GM23338 (cell line): ENCODE data around the gene NOSTRIN. TPM values are rescaled to one million over a fixed set of nuclear protein-coding genes. Genes with fewer than 3 reads are reported as not detected.

ENCODE experiments used
- ATAC-seq: fragments of 200-7000 bp; cut with Tn5 transposase; 3 replicates; pipeline ENCODE4 v1.9.1; 2020
- DNase-seq: peaks from one replicate; pipeline ENCODE4 v3.0.0-alpha.2; 2015; ENCODE audit warnings: low spot score
- H2AFZ ChIP-seq: fragments of 200-600 bp; sonication (generic); 2 replicates; pipeline ENCODE4 v1.8.0; 2016; ENCODE audit warnings: antibody characterized with exemption, mild to moderate bottlenecking, moderate library complexity
- H3F3A ChIP-seq: fragments of 200-600 bp; sonication (generic); replicated peaks from 2 replicates; pipeline ENCODE4 v1.8.0; 2017; ENCODE audit warnings: antibody characterized with exemption, mixed run types, low read depth
- H3K27ac ChIP-seq: fragments of 200-600 bp; sonication (generic); 2 replicates; pipeline ENCODE4 v1.6.1; 2016; ENCODE audit warnings: low read depth
- H3K27me3 ChIP-seq: fragments of 200-600 bp; sonication (generic); 2 replicates; pipeline ENCODE4 v1.8.0; 2016; ENCODE audit warnings: mild to moderate bottlenecking, mixed run types, moderate library complexity; ENCODE audit not compliant: insufficient read depth
- H3K36me3 ChIP-seq: fragments of 200-600 bp; sonication (generic); 2 replicates; pipeline ENCODE4 v1.8.0; 2016; ENCODE audit warnings: mild to moderate bottlenecking; ENCODE audit not compliant: insufficient read depth
- H3K4me1 ChIP-seq: fragments of 200-600 bp; sonication (generic); 2 replicates; pipeline ENCODE4 v1.8.0; 2016; ENCODE audit warnings: mild to moderate bottlenecking, moderate library complexity; ENCODE audit not compliant: insufficient read depth
- H3K4me2 ChIP-seq: fragments of 200-600 bp; sonication (generic); 2 replicates; pipeline ENCODE4 v1.7.1; 2017; ENCODE audit warnings: mixed run types
- H3K4me3 ChIP-seq: fragments of 200-600 bp; sonication (generic); 2 replicates; pipeline ENCODE4 v1.6.1; 2016; ENCODE audit warnings: mixed run types
- H3K79me2 ChIP-seq: fragments of 200-600 bp; sonication (generic); replicated peaks from 2 replicates; pipeline ENCODE4 v1.8.0; 2017; ENCODE audit warnings: mild to moderate bottlenecking; ENCODE audit not compliant: insufficient read depth
- H3K9me2 ChIP-seq: fragments of 200-600 bp; sonication (generic); 2 replicates; pipeline ENCODE4 v1.8.0; 2017; ENCODE audit not compliant: insufficient read depth
- H4K20me1 ChIP-seq: fragments of 200-600 bp; sonication (generic); replicated peaks from 2 replicates; pipeline ENCODE4 v1.8.0; 2017; ENCODE audit warnings: mild to moderate bottlenecking; ENCODE audit not compliant: insufficient read depth
- H3K27ac Mint-ChIP-seq: 2 replicates; pipeline ENCODE4 v1.8.0; 2020; ENCODE audit warnings: inconsistent platforms, mild to moderate bottlenecking, moderate library complexity, mixed read lengths
- H3K27me3 Mint-ChIP-seq: 3 replicates; pipeline ENCODE4 v1.8.0; 2022; ENCODE audit warnings: low read depth, mild to moderate bottlenecking, moderate library complexity, mixed read lengths, inconsistent platforms; ENCODE audit not compliant: insufficient read depth, poor library complexity
- H3K36me3 Mint-ChIP-seq: 3 replicates; pipeline ENCODE4 v1.8.0; 2021; ENCODE audit warnings: low read depth, mild to moderate bottlenecking, inconsistent platforms, moderate library complexity, mixed read lengths
- H3K4me1 Mint-ChIP-seq: 3 replicates; pipeline ENCODE4 v1.8.0; 2020; ENCODE audit warnings: mild to moderate bottlenecking, inconsistent platforms, mixed read lengths
- H3K4me3 Mint-ChIP-seq: 3 replicates; pipeline ENCODE4 v1.8.0; 2021; ENCODE audit warnings: moderate library complexity, mild to moderate bottlenecking, inconsistent platforms, mixed read lengths
- H3K9me3 Mint-ChIP-seq: 3 replicates; pipeline ENCODE4 v1.8.0; 2020; ENCODE audit warnings: moderate library complexity, mild to moderate bottlenecking, inconsistent platforms, mixed read lengths
- CREB1 ChIP-seq: fragments of 250-450 bp; sonication (Bioruptor Pico); IDR thresholded peaks from 2 replicates; pipeline ENCODE4 v1.5.0; 2020; ENCODE audit warnings: low read depth, mild to moderate bottlenecking, moderate library complexity
- EZH2 ChIP-seq: fragments of 200-600 bp; sonication (generic); IDR thresholded peaks from one replicate; pipeline ENCODE4 v1.8.0; 2017; ENCODE audit warnings: antibody characterized with exemption, mild to moderate bottlenecking, low read depth; ENCODE audit not compliant: unreplicated experiment
- EZH2phosphoT487 ChIP-seq: fragments of 200-600 bp; sonication (generic); IDR thresholded peaks from one replicate; pipeline ENCODE4 v1.8.1; 2018; ENCODE audit warnings: antibody characterized with exemption; ENCODE audit not compliant: unreplicated experiment
- JUNB ChIP-seq: IDR thresholded peaks from one replicate; pipeline ENCODE4 v1.6.1; 2016; ENCODE audit warnings: antibody characterized with exemption; ENCODE audit not compliant: unreplicated experiment
- NANOG ChIP-seq: IDR thresholded peaks from 2 replicates; pipeline ENCODE4 v1.6.1; 2016; ENCODE audit warnings: antibody characterized with exemption, borderline replicate concordance
- POLR2AphosphoS5 ChIP-seq: IDR thresholded peaks from 2 replicates; pipeline ENCODE4 v1.6.1; 2016; ENCODE audit warnings: antibody characterized with exemption, low read depth
- STAT1 ChIP-seq: IDR thresholded peaks from one replicate; pipeline ENCODE4 v1.6.1; 2016; ENCODE audit warnings: antibody characterized with exemption; ENCODE audit not compliant: unreplicated experiment
- ZNF114 ChIP-seq: fragments of 250-450 bp; sonication (Bioruptor Pico); IDR thresholded peaks from 2 replicates; pipeline ENCODE4 v1.5.0; 2020; ENCODE audit warnings: mild to moderate bottlenecking, moderate library complexity
- ZNF331 ChIP-seq: fragments of 250-450 bp; sonication (Bioruptor Pico); IDR thresholded peaks from 2 replicates; pipeline ENCODE4 v1.5.0; 2020; ENCODE audit warnings: low read depth, mild to moderate bottlenecking, moderate library complexity
- polyA plus RNA-seq: library from polyadenylated mRNA; unstranded; fragments of >200 nt; fragmentation: Nextera tagmentation; extraction: Ambion mirVana; gene quantifications from 2 replicates; pipeline ENCODE4 v1.2.1, GENCODE V29; 2016
- total RNA-seq: library from RNA; depleted of rRNA; stranded (reverse); fragments of >200 nt; shearing (Covaris generic); gene quantifications from 2 replicates; pipeline ENCODE4 v1.2.3, GENCODE V29; 2014
- TF ChIP-seq, protein P1 (sequence below), 2 experiments: fragments of 200-600 bp in 1 of 2; sonication (generic) in 1 of 2; conservative IDR thresholded peaks; 2 replicates each; pipeline versions ENCODE4 v1.5.1 to v1.6.1; 2016 to 2017; ENCODE audit warnings: antibody characterized with exemption in 2 of 2, low read depth in 2 of 2, mild to moderate bottlenecking in 2 of 2, moderate library complexity in 1 of 2
- TF ChIP-seq, protein P2 (sequence below): IDR thresholded peaks from one replicate; pipeline ENCODE4 v1.6.1; 2018; ENCODE audit warnings: antibody characterized with exemption; ENCODE audit not compliant: unreplicated experiment
- TF ChIP-seq, protein P3 (sequence below): IDR thresholded peaks from 2 replicates; pipeline ENCODE4 v1.6.1; 2016; ENCODE audit warnings: antibody characterized with exemption
- TF ChIP-seq, protein P4 (sequence below): fragments of 250-450 bp; sonication (Bioruptor Pico); IDR thresholded peaks from 2 replicates; pipeline ENCODE4 v1.5.0; 2020; ENCODE audit warnings: mild to moderate bottlenecking, moderate library complexity

Gene NOSTRIN
- total and polyA plus RNA-seq, 2 experiments from 2014 or later, result 1.8 TPM; not detected in 1

DNA sequence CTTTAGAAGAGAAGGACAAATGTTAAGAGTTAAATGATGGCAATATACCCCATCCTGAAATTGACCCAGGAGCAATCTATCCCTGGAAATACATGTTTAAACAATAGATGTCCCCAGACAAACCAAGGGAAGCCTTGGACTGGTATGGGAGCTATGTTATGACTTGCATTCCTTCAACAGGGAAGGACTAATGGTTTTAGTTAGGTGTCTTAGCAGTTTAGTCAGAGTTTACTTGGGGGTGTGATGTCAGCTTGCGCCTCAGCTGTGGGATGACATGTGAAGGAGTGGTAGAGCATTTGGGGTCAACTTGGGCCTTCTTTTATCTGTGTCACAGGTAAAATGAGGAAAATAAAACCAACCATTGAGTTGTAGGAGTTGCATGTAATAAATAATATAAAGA lies 51.0 kb downstream of the NOSTRIN start:
- no peaks in the 10 kb centered on the region for H3K79me2 ChIP-seq

More for the DNA sequence above, 51.0 kb downstream of the NOSTRIN start:
- Histone ChIP-seq H3K27ac (no peak overlapping the region), H3K9me2 (no peaks in the 10 kb centered on the region), H3K36me3 (no peaks in the 10 kb centered on the region), H2AFZ (no peak overlapping the region), H3K27me3 (no peaks in the 10 kb centered on the region), H3K4me1 (peaks cover 8% of the 10 kb centered on the region), H3K4me2 (no peak overlapping the region), H3K4me3 (no peak overlapping the region), H3F3A (no peaks in the 10 kb centered on the region), H4K20me1 (no peaks in the 10 kb centered on the region)
- no peak for ATAC-seq
- no peak for DNase-seq
- no peak overlapping the region for H3K4me3 Mint-ChIP-seq
- peaks cover 10% of the 10 kb centered on the region for H3K4me1 Mint-ChIP-seq
- peaks cover 2% of the 10 kb centered on the region for H3K27me3 Mint-ChIP-seq
- H3K27ac Mint-ChIP-seq, result no peak overlapping the region
- peaks cover 8% of the 10 kb centered on the region; the same call in 2 of the 3 replicates for H3K36me3 Mint-ChIP-seq
- no peaks in the 10 kb centered on the region for H3K9me3 Mint-ChIP-seq
- TF ChIP-seq STAT1 (no peak), ZNF114 (CRISPR knock-in tag) (no peak), CREB1 (CRISPR knock-in tag) (no peak), POLR2AphosphoS5 (no peak), JUNB (no peak), EZH2 (no peak), ZNF331 (CRISPR knock-in tag) (no peak), NANOG (no peak), EZH2phosphoT487 (no peak)
- TF ChIP-seq, protein P1, sequence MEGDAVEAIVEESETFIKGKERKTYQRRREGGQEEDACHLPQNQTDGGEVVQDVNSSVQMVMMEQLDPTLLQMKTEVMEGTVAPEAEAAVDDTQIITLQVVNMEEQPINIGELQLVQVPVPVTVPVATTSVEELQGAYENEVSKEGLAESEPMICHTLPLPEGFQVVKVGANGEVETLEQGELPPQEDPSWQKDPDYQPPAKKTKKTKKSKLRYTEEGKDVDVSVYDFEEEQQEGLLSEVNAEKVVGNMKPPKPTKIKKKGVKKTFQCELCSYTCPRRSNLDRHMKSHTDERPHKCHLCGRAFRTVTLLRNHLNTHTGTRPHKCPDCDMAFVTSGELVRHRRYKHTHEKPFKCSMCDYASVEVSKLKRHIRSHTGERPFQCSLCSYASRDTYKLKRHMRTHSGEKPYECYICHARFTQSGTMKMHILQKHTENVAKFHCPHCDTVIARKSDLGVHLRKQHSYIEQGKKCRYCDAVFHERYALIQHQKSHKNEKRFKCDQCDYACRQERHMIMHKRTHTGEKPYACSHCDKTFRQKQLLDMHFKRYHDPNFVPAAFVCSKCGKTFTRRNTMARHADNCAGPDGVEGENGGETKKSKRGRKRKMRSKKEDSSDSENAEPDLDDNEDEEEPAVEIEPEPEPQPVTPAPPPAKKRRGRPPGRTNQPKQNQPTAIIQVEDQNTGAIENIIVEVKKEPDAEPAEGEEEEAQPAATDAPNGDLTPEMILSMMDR (conservative IDR thresholded peaks at IDR 0.05; ENCODE audit: low read depth in 2 of 2), result no peak
- TF ChIP-seq, protein P2, sequence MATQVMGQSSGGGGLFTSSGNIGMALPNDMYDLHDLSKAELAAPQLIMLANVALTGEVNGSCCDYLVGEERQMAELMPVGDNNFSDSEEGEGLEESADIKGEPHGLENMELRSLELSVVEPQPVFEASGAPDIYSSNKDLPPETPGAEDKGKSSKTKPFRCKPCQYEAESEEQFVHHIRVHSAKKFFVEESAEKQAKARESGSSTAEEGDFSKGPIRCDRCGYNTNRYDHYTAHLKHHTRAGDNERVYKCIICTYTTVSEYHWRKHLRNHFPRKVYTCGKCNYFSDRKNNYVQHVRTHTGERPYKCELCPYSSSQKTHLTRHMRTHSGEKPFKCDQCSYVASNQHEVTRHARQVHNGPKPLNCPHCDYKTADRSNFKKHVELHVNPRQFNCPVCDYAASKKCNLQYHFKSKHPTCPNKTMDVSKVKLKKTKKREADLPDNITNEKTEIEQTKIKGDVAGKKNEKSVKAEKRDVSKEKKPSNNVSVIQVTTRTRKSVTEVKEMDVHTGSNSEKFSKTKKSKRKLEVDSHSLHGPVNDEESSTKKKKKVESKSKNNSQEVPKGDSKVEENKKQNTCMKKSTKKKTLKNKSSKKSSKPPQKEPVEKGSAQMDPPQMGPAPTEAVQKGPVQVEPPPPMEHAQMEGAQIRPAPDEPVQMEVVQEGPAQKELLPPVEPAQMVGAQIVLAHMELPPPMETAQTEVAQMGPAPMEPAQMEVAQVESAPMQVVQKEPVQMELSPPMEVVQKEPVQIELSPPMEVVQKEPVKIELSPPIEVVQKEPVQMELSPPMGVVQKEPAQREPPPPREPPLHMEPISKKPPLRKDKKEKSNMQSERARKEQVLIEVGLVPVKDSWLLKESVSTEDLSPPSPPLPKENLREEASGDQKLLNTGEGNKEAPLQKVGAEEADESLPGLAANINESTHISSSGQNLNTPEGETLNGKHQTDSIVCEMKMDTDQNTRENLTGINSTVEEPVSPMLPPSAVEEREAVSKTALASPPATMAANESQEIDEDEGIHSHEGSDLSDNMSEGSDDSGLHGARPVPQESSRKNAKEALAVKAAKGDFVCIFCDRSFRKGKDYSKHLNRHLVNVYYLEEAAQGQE, result no peak
- TF ChIP-seq, protein P3, sequence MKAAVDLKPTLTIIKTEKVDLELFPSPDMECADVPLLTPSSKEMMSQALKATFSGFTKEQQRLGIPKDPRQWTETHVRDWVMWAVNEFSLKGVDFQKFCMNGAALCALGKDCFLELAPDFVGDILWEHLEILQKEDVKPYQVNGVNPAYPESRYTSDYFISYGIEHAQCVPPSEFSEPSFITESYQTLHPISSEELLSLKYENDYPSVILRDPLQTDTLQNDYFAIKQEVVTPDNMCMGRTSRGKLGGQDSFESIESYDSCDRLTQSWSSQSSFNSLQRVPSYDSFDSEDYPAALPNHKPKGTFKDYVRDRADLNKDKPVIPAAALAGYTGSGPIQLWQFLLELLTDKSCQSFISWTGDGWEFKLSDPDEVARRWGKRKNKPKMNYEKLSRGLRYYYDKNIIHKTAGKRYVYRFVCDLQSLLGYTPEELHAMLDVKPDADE, result no peak
- TF ChIP-seq, protein P4, sequence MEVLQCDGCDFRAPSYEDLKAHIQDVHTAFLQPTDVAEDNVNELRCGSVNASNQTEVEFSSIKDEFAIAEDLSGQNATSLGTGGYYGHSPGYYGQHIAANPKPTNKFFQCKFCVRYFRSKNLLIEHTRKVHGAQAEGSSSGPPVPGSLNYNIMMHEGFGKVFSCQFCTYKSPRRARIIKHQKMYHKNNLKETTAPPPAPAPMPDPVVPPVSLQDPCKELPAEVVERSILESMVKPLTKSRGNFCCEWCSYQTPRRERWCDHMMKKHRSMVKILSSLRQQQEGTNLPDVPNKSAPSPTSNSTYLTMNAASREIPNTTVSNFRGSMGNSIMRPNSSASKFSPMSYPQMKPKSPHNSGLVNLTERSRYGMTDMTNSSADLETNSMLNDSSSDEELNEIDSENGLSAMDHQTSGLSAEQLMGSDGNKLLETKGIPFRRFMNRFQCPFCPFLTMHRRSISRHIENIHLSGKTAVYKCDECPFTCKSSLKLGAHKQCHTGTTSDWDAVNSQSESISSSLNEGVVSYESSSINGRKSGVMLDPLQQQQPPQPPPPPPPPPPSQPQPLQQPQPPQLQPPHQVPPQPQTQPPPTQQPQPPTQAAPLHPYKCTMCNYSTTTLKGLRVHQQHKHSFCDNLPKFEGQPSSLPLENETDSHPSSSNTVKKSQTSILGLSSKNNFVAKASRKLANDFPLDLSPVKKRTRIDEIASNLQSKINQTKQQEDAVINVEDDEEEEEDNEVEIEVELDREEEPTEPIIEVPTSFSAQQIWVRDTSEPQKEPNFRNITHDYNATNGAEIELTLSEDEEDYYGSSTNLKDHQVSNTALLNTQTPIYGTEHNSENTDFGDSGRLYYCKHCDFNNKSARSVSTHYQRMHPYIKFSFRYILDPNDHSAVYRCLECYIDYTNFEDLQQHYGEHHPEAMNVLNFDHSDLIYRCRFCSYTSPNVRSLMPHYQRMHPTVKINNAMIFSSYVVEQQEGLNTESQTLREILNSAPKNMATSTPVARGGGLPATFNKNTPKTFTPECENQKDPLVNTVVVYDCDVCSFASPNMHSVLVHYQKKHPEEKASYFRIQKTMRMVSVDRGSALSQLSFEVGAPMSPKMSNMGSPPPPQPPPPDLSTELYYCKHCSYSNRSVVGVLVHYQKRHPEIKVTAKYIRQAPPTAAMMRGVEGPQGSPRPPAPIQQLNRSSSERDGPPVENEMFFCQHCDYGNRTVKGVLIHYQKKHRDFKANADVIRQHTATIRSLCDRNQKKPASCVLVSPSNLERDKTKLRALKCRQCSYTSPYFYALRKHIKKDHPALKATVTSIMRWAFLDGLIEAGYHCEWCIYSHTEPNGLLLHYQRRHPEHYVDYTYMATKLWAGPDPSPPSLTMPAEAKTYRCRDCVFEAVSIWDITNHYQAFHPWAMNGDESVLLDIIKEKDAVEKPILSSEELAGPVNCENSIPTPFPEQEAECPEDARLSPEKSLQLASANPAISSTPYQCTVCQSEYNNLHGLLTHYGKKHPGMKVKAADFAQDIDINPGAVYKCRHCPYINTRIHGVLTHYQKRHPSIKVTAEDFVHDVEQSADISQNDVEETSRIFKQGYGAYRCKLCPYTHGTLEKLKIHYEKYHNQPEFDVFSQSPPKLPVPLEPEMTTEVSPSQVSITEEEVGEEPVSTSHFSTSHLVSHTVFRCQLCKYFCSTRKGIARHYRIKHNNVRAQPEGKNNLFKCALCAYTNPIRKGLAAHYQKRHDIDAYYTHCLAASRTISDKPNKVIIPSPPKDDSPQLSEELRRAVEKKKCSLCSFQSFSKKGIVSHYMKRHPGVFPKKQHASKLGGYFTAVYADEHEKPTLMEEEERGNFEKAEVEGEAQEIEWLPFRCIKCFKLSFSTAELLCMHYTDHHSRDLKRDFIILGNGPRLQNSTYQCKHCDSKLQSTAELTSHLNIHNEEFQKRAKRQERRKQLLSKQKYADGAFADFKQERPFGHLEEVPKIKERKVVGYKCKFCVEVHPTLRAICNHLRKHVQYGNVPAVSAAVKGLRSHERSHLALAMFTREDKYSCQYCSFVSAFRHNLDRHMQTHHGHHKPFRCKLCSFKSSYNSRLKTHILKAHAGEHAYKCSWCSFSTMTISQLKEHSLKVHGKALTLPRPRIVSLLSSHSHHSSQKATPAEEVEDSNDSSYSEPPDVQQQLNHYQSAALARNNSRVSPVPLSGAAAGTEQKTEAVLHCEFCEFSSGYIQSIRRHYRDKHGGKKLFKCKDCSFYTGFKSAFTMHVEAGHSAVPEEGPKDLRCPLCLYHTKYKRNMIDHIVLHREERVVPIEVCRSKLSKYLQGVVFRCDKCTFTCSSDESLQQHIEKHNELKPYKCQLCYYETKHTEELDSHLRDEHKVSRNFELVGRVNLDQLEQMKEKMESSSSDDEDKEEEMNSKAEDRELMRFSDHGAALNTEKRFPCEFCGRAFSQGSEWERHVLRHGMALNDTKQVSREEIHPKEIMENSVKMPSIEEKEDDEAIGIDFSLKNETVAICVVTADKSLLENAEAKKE (CRISPR knock-in tag), result no peak
